Activated CD4-positive, alpha-beta memory T cell treated with anti-CD3 and anti-CD28 coated beads, Interleukin-2, amount 10 ng/mL, durations not matched to agents 7 days and 5 days (primary cell): ENCODE data around the gene YPEL4. TPM values are rescaled to one million over a fixed set of nuclear protein-coding genes. Genes with fewer than 3 reads are reported as not detected.

ENCODE experiments used
- CTCF ChIA-PET: fragments of 350-600 bp; sonication (Branson Sonifier 250); formaldehyde crosslinking; loops from one replicate; lab custom pipeline; 2021; ENCODE audit warnings: antibody characterized with exemption, inconsistent platforms; lab: Charles Lee
- POLR2A ChIA-PET: fragments of 350-600 bp; sonication (Branson Sonifier 250); formaldehyde crosslinking; loops from one replicate; lab custom pipeline; 2021; ENCODE audit warnings: antibody characterized with exemption; lab: Charles Lee
- DNase-seq: peaks from one replicate; pipeline ENCODE4 v3.0.0-alpha.2; 2020
- H3K27ac Mint-ChIP-seq: one replicate; pipeline ENCODE4 v1.8.0; 2021; ENCODE audit warnings: mild to moderate bottlenecking, mixed read lengths
- H3K27me3 Mint-ChIP-seq: one replicate; pipeline ENCODE4 v1.8.0; 2021; ENCODE audit warnings: mixed read lengths
- H3K36me3 Mint-ChIP-seq: one replicate; pipeline ENCODE4 v1.8.0; 2021; ENCODE audit warnings: low read depth, mixed read lengths
- H3K4me1 Mint-ChIP-seq: one replicate; pipeline ENCODE4 v1.8.0; 2021; ENCODE audit warnings: mixed read lengths
- H3K4me3 Mint-ChIP-seq: one replicate; pipeline ENCODE4 v1.8.0; 2021; ENCODE audit warnings: mild to moderate bottlenecking, mixed read lengths
- H3K9me3 Mint-ChIP-seq: one replicate; pipeline ENCODE4 v1.8.0; 2021; ENCODE audit warnings: mixed read lengths
- total RNA-seq, 2 experiments: library from RNA; stranded (reverse); gene quantifications; one replicate each; pipeline ENCODE4 v1.2.3, GENCODE V29; 2021

Gene YPEL4
- total RNA-seq, 2 experiments from 2014 or later = 1.5 to 2.2 TPM

DNA sequence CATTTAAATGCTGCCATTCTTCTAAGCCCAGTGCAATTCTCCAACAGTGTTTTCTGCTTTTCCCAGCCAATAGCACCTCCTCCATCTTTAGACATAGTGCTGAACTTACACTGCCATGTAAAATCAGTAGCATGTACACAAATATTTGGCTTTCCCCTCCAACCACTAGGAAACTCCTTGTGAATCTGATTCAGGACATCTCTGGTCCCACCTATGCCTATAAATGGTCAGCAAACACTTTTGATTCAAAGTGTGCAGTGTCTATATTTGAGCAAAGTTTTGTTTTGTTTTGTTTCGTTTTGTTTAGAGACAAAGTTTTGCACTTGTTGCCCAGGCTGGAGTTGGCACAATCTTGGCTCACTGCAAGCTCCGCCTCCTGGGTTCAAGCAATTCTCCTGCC, 24.8 kb downstream of the YPEL4 start:
- no peaks in the 10 kb centered on the region for H3K36me3 Mint-ChIP-seq
- POLR2A ChIA-PET = no interaction called here
- no peak for DNase-seq
- H3K9me3 Mint-ChIP-seq = peaks cover 1% of the 10 kb centered on the region
- no peaks in the 10 kb centered on the region for H3K4me1 Mint-ChIP-seq
- H3K27me3 Mint-ChIP-seq = peaks cover 7% of the 10 kb centered on the region
- no peak overlapping the region for H3K27ac Mint-ChIP-seq
- CTCF ChIA-PET = interaction anchor here (1.5 kb wide), 1 partner anchor 17 kb away, joined by 6 read pairs; no protein-coding TSS in a partner anchor
- no peak overlapping the region for H3K4me3 Mint-ChIP-seq

- Mint-ChIP-seq H3K27ac (no peak overlapping the region), H3K4me3 (no peak overlapping the region), H3K27me3 (peaks cover 4% of the 10 kb centered on the region), H3K9me3 (peaks cover 7% of the 10 kb centered on the region), H3K4me1 (no peaks in the 10 kb centered on the region), H3K36me3 (no peaks in the 10 kb centered on the region)
- DNase-seq = no peak
- POLR2A ChIA-PET = no interaction called here
- CTCF ChIA-PET = interaction anchor here (2.0 kb wide), 1 partner anchor 22 kb away, joined by 5 read pairs; no protein-coding TSS in a partner anchor
Measured at GRCh38 chr11:57622263-57622662, 27.4 kb downstream of the YPEL4 start.

GRCh38 chr11:57620467-57620866, 29.2 kb downstream of the YPEL4 start:
- CTCF ChIA-PET = no interaction called here
- Mint-ChIP-seq H3K27me3 (peaks cover 12% of the 10 kb centered on the region), H3K36me3 (no peaks in the 10 kb centered on the region), H3K9me3 (peaks cover 7% of the 10 kb centered on the region), H3K4me3 (no peak overlapping the region), H3K27ac (no peak overlapping the region), H3K4me1 (no peaks in the 10 kb centered on the region)
- no peak for DNase-seq
- POLR2A ChIA-PET = no interaction called here

- POLR2A ChIA-PET = no interaction called here
Measured at GRCh38 chr11:57619331-57619730, 30.4 kb downstream of the YPEL4 start.

DNA sequence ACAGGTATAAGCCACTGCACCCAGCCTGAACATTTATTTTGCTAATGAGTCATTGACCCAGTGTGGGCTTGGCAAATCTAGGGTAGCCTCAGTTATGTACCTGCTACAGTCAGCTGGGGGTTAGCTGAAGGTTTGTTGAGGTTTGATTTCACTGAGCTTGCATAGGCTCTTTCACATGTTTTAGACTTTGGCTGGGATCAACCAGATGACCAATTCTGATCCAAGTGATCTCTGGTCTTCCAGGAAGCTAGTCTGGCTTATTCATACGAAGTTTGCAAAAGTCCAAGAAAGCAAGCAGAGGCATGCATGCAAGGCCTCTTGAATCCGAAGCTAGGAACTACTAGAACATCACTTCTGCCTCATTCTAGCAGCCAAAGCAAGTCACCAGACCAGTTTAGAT, 31.3 kb downstream of the YPEL4 start:
- no peak for DNase-seq
- H3K9me3 Mint-ChIP-seq = peaks cover 7% of the 10 kb centered on the region
- H3K4me3 Mint-ChIP-seq = no peak overlapping the region
- no peak overlapping the region for H3K27ac Mint-ChIP-seq
- H3K4me1 Mint-ChIP-seq = no peaks in the 10 kb centered on the region
- ChIA-PET POLR2A (interaction anchor here (1.3 kb wide), 1 partner anchor 9 kb away, joined by 3 read pairs; no protein-coding TSS in a partner anchor), CTCF (no interaction called here)
- H3K36me3 Mint-ChIP-seq = no peaks in the 10 kb centered on the region
- peaks cover 14% of the 10 kb centered on the region for H3K27me3 Mint-ChIP-seq

More at GRCh38 chr11:57619331-57619730, 30.4 kb downstream of the YPEL4 start:
- no peak for DNase-seq
- H3K36me3 Mint-ChIP-seq = no peaks in the 10 kb centered on the region
- H3K27me3 Mint-ChIP-seq = peaks cover 12% of the 10 kb centered on the region
- no peak overlapping the region for H3K4me3 Mint-ChIP-seq
- peaks cover 7% of the 10 kb centered on the region for H3K9me3 Mint-ChIP-seq
- no peak overlapping the region for H3K27ac Mint-ChIP-seq
- H3K4me1 Mint-ChIP-seq = no peaks in the 10 kb centered on the region
- CTCF ChIA-PET = no interaction called here

DNA sequence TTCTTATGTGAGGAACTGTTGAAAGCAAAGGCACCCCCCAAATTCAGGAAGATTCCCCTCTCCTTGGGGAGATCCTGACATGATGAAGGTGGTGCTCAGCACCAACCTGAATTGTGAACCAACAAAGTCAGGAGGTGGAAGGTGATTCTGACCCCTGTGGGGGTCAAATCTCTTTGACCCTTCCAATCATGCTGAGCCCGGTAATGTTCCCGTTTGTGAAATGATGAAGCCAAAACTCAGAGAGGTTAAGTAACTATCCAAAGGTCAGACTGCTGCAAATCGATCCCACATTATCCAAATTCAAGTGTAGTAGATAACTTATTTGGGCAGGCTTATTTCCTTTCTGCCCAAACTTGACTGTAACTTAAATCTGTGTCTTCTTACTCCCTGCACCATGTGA, 33.1 kb downstream of the YPEL4 start:
- ChIA-PET POLR2A (no interaction called here), CTCF (no interaction called here)
- H3K4me1 Mint-ChIP-seq = no peaks in the 10 kb centered on the region
- H3K27ac Mint-ChIP-seq = no peak overlapping the region
- H3K27me3 Mint-ChIP-seq = peaks cover 11% of the 10 kb centered on the region
- no peaks in the 10 kb centered on the region for H3K36me3 Mint-ChIP-seq
- peaks cover 7% of the 10 kb centered on the region for H3K9me3 Mint-ChIP-seq
- no peak for DNase-seq
- no peak overlapping the region for H3K4me3 Mint-ChIP-seq

GRCh38 chr11:57615308-57615707, 34.4 kb downstream of the YPEL4 start:
- H3K4me1 Mint-ChIP-seq = no peaks in the 10 kb centered on the region
- no peak overlapping the region for H3K27ac Mint-ChIP-seq
- H3K36me3 Mint-ChIP-seq = no peaks in the 10 kb centered on the region
- H3K9me3 Mint-ChIP-seq = peaks cover 7% of the 10 kb centered on the region
- no peak overlapping the region for H3K4me3 Mint-ChIP-seq
- POLR2A ChIA-PET = no interaction called here
- H3K27me3 Mint-ChIP-seq = peaks cover 18% of the 10 kb centered on the region
- no peak for DNase-seq
- CTCF ChIA-PET = no interaction called here

DNA sequence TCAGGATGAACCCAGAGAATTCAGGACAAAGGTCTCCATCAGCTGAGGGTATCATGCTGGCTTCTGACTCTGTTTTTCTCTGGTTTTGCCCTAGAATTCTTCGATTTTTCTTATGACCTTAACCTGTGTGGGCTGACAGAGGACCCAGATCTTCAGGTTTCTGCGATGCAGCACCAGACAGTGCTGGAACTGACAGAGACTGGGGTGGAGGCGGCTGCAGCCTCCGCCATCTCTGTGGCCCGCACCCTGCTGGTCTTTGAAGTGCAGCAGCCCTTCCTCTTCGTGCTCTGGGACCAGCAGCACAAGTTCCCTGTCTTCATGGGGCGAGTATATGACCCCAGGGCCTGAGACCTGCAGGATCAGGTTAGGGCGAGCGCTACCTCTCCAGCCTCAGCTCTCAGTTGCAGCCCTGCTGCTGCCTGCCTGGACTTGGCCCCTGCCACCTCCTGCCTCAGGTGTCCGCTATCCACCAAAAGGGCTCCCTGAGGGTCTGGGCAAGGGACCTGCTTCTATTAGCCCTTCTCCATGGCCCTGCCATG, 35.4 kb downstream of the YPEL4 start:
- Mint-ChIP-seq H3K27me3 (peaks cover 18% of the 10 kb centered on the region), H3K9me3 (peaks cover 2% of the 10 kb centered on the region), H3K4me1 (no peaks in the 10 kb centered on the region), H3K36me3 (no peaks in the 10 kb centered on the region), H3K4me3 (no peak overlapping the region), H3K27ac (no peak overlapping the region)
- no peak for DNase-seq
- CTCF ChIA-PET = no interaction called here
- POLR2A ChIA-PET = no interaction called here

DNA sequence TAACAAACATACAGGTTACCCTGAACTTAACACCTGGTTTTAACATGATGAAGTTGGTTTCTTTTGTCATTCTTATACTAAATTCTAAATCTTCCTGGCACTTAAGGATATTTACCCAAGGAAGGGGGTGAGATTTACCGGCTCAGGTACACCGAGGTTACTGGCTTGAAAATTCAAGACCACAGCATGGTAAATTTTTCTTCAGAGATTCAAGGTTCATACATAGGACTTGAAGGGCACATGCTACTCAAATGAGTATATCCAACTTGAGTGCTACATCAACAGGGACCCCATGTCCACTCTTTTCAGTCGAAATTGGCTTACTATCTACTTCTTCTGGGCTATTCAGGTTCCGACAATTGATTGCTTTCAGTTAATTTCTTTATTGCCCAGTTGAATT, 39.5 kb downstream of the YPEL4 start:
- no peak for DNase-seq
- POLR2A ChIA-PET = no interaction called here
- Mint-ChIP-seq H3K9me3 (no peaks in the 10 kb centered on the region), H3K4me3 (no peak overlapping the region), H3K36me3 (no peaks in the 10 kb centered on the region), H3K27me3 (peaks cover 30% of the 10 kb centered on the region), H3K27ac (no peak overlapping the region), H3K4me1 (no peaks in the 10 kb centered on the region)
- CTCF ChIA-PET = no interaction called here

GRCh38 chr11:57605028-57605420, 44.7 kb downstream of the YPEL4 start:
- no peak overlapping the region for H3K4me3 Mint-ChIP-seq
- ChIA-PET POLR2A (interaction anchor here (1.7 kb wide), 1 partner anchor 34 kb away, joined by 5 read pairs; no protein-coding TSS in a partner anchor), CTCF (interaction anchor here (0.7 to 1.4 kb wide), 5 partner anchors 34 to 147 kb away, joined by 3 to 5 read pairs (median 4); partner anchors contain the start of gene UBE2L6)
- H3K9me3 Mint-ChIP-seq = no peaks in the 10 kb centered on the region
- H3K4me1 Mint-ChIP-seq = peaks cover 3% of the 10 kb centered on the region
- H3K27me3 Mint-ChIP-seq = peaks cover 21% of the 10 kb centered on the region
- no peak for DNase-seq
- no peaks in the 10 kb centered on the region for H3K36me3 Mint-ChIP-seq
- H3K27ac Mint-ChIP-seq = no peak overlapping the region

- no peak overlapping the region for H3K27ac Mint-ChIP-seq
- no peaks in the 10 kb centered on the region for H3K9me3 Mint-ChIP-seq
- DNase-seq = no peak
- POLR2A ChIA-PET = interaction anchor here (1.7 kb wide), 1 partner anchor 35 kb away, joined by 5 read pairs; no protein-coding TSS in a partner anchor
- H3K27me3 Mint-ChIP-seq = peaks cover 21% of the 10 kb centered on the region
- H3K4me1 Mint-ChIP-seq = peaks cover 3% of the 10 kb centered on the region
- CTCF ChIA-PET = interaction anchor here (0.7 to 1.4 kb wide), 5 partner anchors 34 to 147 kb away, joined by 3 to 5 read pairs (median 4); partner anchors contain the start of gene UBE2L6
- H3K36me3 Mint-ChIP-seq = no peaks in the 10 kb centered on the region
- no peak overlapping the region for H3K4me3 Mint-ChIP-seq
Measured at GRCh38 chr11:57604296-57605027, 45.2 kb downstream of the YPEL4 start.

GRCh38 chr11:57601297-57601696, 48.4 kb downstream of the YPEL4 start:
- DNase-seq = no peak
- H3K27ac Mint-ChIP-seq = no peak overlapping the region
- H3K4me3 Mint-ChIP-seq = no peak overlapping the region
- ChIA-PET POLR2A (no interaction called here), CTCF (interaction anchor here (0.9 to 1.3 kb wide), 2 partner anchors 33 to 43 kb away, joined by 3 to 5 read pairs; partner anchors contain the start of gene UBE2L6)
- peaks cover 4% of the 10 kb centered on the region for H3K4me1 Mint-ChIP-seq
- peaks cover 26% of the 10 kb centered on the region for H3K27me3 Mint-ChIP-seq
- no peaks in the 10 kb centered on the region for H3K9me3 Mint-ChIP-seq
- no peaks in the 10 kb centered on the region for H3K36me3 Mint-ChIP-seq

DNA sequence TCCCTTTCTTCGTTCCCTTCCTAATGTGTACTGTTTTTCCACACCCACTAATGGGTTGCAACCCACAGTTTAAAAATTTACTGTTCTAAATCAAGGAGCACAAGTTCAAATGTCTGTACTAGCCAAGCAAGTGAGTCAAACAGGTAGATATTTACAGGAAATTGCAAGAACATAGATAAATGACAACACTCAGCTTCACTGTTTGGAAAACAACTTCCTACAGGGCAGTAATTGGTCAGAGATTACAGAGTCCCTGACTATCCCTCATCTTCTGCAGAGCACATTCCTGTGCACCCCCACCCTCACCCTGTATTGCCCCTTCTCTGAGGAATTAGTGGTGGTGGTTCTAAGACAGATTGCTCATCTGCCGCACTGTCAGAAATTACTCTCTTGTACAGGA, 50.3 kb downstream of the YPEL4 start:
- no peaks in the 10 kb centered on the region for H3K36me3 Mint-ChIP-seq
- POLR2A ChIA-PET = no interaction called here
- H3K27me3 Mint-ChIP-seq = peaks cover 29% of the 10 kb centered on the region
- H3K27ac Mint-ChIP-seq = no peak overlapping the region
- CTCF ChIA-PET = no interaction called here
- DNase-seq = no peak
- H3K4me3 Mint-ChIP-seq = no peak overlapping the region
- H3K9me3 Mint-ChIP-seq = no peaks in the 10 kb centered on the region
- peaks cover 3% of the 10 kb centered on the region for H3K4me1 Mint-ChIP-seq
